Stomach (tissue), 9 donors: ENCODE measurements around the gene HAUS6. TPM values are rescaled to one million over a fixed set of nuclear protein-coding genes. Genes with fewer than 3 reads are reported as not detected.

Source experiments
- DNase-seq, 2 donors: peaks; one replicate each; pipeline versions ENCODE4 v3.0.0 to v3.0.0-alpha.2; 2013 to 2019
- H3K27ac ChIP-seq, 5 donors: fragments of 200-600 bp in 4 of 5; sonication (generic) in 4 of 5; one replicate each; pipeline ENCODE4 v1.5.1; 2013 to 2019; ENCODE audit warnings: mild to moderate bottlenecking in 1 of 5, moderate library complexity in 1 of 5
- H3K27me3 ChIP-seq, 3 donors: fragments of 200-600 bp; sonication (generic); one replicate each; pipeline ENCODE4 v1.5.1; 2017 to 2019; ENCODE audit warnings: mixed run types in 1 of 3
- H3K36me3 ChIP-seq, 4 donors: fragments of 200-600 bp; sonication (generic); 1 replicate in 3 of 4; 2 replicates in 1 of 4; pipeline ENCODE4 v1.5.1; 2016 to 2019
- H3K4me1 ChIP-seq, 4 donors: fragments of 200-600 bp; sonication (generic); one replicate each; pipeline ENCODE4 v1.5.1; 2016 to 2019
- H3K4me3 ChIP-seq, 4 donors: fragments of 200-600 bp; sonication (generic) in 3 of 4; one replicate each; pipeline ENCODE4 v1.5.1; 2016 to 2019; ENCODE audit warnings: mild to moderate bottlenecking in 1 of 4
- H3K9me3 ChIP-seq, 4 donors: fragments of 200-600 bp; sonication (generic); one replicate each; pipeline ENCODE4 v1.5.1; 2016 to 2019
- EP300 ChIP-seq: sonication (generic); formaldehyde crosslinking; IDR thresholded peaks from one replicate; pipeline ENCODE4 v1.6.1; 2017; ENCODE audit warnings: antibody characterized with exemption
- POLR2A ChIP-seq, 4 donors: fragments of 450-650 bp; IDR thresholded peaks; one replicate each; pipeline ENCODE4 v1.6.1; 2016; ENCODE audit warnings: antibody characterized with exemption in 4 of 4, control low read depth in 2 of 4, mild to moderate bottlenecking in 1 of 4, moderate library complexity in 1 of 4
- POLR2AphosphoS5 ChIP-seq, 3 donors: sonication (generic); formaldehyde crosslinking; IDR thresholded peaks; one replicate each; pipeline ENCODE4 v1.6.1; 2016; ENCODE audit warnings: antibody characterized with exemption in 3 of 3
- whole genome bisulfite sequencing, 5 donors: extraction: QIAGEN DNeasy Blood & Tissue Kit in 3 of 5; methylation state at CpG; one replicate each; pipeline versions ENCODE4 v1.1.5 to v1.1.7; 2013 to 2018; 5-methylcytosine and 5-hydroxymethylcytosine counted together
- intact Hi-C: fragments of 100-400 bp; cut with DNase I; formaldehyde crosslinking; loops from one replicate; pipeline ENCODE4 v1.15.1; 2023; ENCODE audit warnings: low total_unique reads
- polyA plus RNA-seq, 3 donors: library from polyadenylated mRNA; stranded (reverse); fragments of 200-250 nt; gene quantifications; one replicate each; pipeline ENCODE4 v1.2.3, GENCODE V29; 2013
- total RNA-seq, 5 donors: library from RNA; depleted of rRNA; stranded (reverse); fragments of >200 nt; gene quantifications; one replicate each; pipeline versions ENCODE4 v1.1.0 to v1.2.3, GENCODE V29; 2014 to 2016
- TF ChIP-seq, protein P1 (sequence below), 7 experiments: fragments of 450-650 bp in 4 of 7; fragments of 200-600 bp in 3 of 7; sonication (generic) in 3 of 7; IDR thresholded peaks; one replicate each; pipeline ENCODE4 v1.5.1; 2016 to 2019; ENCODE audit warnings: antibody characterized with exemption in 7 of 7, control low read depth in 2 of 7, mild to moderate bottlenecking in 1 of 7
- donor health status: healthy with polysubstance abuse.
- donor health status: Bipolar disorder and iron deficiency.
- donor health status: healthy.

HAUS6 gene
- total and polyA plus RNA-seq, 8 donors, result 1.7 to 32.1 (median 3.5) TPM

DNA sequence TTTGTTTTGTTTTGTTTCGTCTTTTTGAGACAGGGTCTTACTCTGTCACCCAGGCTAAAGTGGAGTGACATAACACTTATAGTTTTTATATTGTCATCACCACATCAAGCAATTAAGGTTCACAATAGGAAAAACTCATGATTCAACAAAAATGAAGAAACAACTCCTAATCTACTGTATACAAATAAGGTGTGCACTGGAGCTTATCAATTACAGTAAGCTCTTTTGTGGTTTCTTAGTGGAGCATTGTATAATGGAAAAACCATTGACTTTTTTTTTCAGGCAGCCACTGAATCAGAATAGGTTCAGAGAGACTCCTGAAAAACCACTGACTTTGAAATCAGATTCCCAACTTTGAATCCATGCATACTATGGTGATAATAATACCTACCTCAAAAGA, 35.4 kb upstream of the HAUS6 start:
- Histone ChIP-seq H3K27ac (no peak overlapping the region), H3K4me1 (no peaks in the 10 kb centered on the region), H3K9me3 (no peaks in the 10 kb centered on the region), H3K36me3 (no peaks in the 10 kb centered on the region), H3K27me3 (no peaks in the 10 kb centered on the region), H3K4me3 (no peak overlapping the region)
- intact Hi-C loops, result no loop called here
- WGBS, 5 donors, result 45 to 81% (median 64%) methylated on average over 1 of the region's 1 CpG
- no peak for DNase-seq
- TF ChIP-seq POLR2A (IDR thresholded peaks at IDR 0.05), result no peak
- TF ChIP-seq, protein P1, sequence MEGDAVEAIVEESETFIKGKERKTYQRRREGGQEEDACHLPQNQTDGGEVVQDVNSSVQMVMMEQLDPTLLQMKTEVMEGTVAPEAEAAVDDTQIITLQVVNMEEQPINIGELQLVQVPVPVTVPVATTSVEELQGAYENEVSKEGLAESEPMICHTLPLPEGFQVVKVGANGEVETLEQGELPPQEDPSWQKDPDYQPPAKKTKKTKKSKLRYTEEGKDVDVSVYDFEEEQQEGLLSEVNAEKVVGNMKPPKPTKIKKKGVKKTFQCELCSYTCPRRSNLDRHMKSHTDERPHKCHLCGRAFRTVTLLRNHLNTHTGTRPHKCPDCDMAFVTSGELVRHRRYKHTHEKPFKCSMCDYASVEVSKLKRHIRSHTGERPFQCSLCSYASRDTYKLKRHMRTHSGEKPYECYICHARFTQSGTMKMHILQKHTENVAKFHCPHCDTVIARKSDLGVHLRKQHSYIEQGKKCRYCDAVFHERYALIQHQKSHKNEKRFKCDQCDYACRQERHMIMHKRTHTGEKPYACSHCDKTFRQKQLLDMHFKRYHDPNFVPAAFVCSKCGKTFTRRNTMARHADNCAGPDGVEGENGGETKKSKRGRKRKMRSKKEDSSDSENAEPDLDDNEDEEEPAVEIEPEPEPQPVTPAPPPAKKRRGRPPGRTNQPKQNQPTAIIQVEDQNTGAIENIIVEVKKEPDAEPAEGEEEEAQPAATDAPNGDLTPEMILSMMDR (IDR thresholded peaks at IDR 0.05), result no peak
- TF ChIP-seq POLR2AphosphoS5 (IDR thresholded peaks at IDR 0.05), result no peak
- TF ChIP-seq EP300, result no peak

DNA sequence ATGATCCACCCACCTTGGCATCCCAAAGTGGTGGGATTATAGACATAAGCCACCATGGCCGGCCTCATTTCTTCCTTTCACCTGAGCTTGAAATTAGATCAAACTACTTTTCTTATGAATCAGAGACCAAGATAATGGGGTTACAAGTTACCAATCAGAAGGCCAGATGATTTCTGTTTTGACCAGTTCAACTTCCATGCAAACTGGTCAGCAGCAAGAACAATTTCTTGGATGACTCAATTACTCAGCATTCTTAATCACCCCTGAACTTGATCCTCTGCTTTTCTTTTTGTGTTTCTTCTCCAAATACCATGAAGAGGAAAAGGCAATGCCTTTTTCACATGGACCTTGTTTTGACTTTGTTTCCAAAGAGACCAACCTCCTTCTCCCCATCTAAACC, 34.6 kb upstream of the HAUS6 start:
- no peaks in the 10 kb centered on the region for H3K27me3 ChIP-seq
- DNase-seq, result no peak
- no peaks in the 10 kb centered on the region for H3K36me3 ChIP-seq
- TF ChIP-seq EP300 (no peak), POLR2AphosphoS5 (IDR thresholded peaks at IDR 0.05) (no peak), POLR2A (IDR thresholded peaks at IDR 0.05) (no peak)
- TF ChIP-seq, protein P1 (IDR thresholded peaks at IDR 0.05), result no peak
- H3K27ac ChIP-seq, result no peak overlapping the region
- WGBS, 5 donors, result 88 to 100% (median 94%) methylated on average over 1 of the region's 1 CpG
- no peak overlapping the region for H3K4me3 ChIP-seq
- H3K9me3 ChIP-seq, result no peaks in the 10 kb centered on the region
- intact Hi-C loops, result no loop called here
- H3K4me1 ChIP-seq, result no peaks in the 10 kb centered on the region

GRCh38 chr9:19136129-19136528, 33.4 kb upstream of the HAUS6 start:
- no peaks in the 10 kb centered on the region for H3K27me3 ChIP-seq
- H3K36me3 ChIP-seq, result no peaks in the 10 kb centered on the region
- 67 to 80% (median 75%) methylated on average over 3 of the region's 3 CpGs for WGBS, 5 donors
- TF ChIP-seq, protein P1 (IDR thresholded peaks at IDR 0.05), result no peak
- TF ChIP-seq POLR2AphosphoS5 (IDR thresholded peaks at IDR 0.05) (no peak), POLR2A (IDR thresholded peaks at IDR 0.05) (no peak), EP300 (no peak)
- no peak overlapping the region for H3K27ac ChIP-seq
- intact Hi-C loops, result no loop called here
- DNase-seq, result no peak
- no peaks in the 10 kb centered on the region for H3K4me1 ChIP-seq
- H3K4me3 ChIP-seq, result no peak overlapping the region
- no peaks in the 10 kb centered on the region for H3K9me3 ChIP-seq

- WGBS, 5 donors, result 82 to 95% (median 93%) methylated on average over 6 of the region's 6 CpGs
- DNase-seq, result no peak
- Histone ChIP-seq H3K4me3 (no peak overlapping the region), H3K36me3 (no peaks in the 10 kb centered on the region), H3K9me3 (no peaks in the 10 kb centered on the region), H3K27ac (no peak overlapping the region), H3K4me1 (peaks cover 0 to 12% (median 10%) of the 10 kb centered on the region in 4 donors), H3K27me3 (no peaks in the 10 kb centered on the region)
- TF ChIP-seq POLR2AphosphoS5 (IDR thresholded peaks at IDR 0.05) (no peak), EP300 (no peak), POLR2A (IDR thresholded peaks at IDR 0.05) (no peak)
- TF ChIP-seq, protein P1 (IDR thresholded peaks at IDR 0.05), result no peak
- intact Hi-C loops, result no loop called here
Observed at GRCh38 chr9:19133549-19134345, 31.0 kb upstream of the HAUS6 start.
